HG02852 (cell line): ENCODE results near the gene POU4F1.
"Not testable (repeated sequence)": the region's sequence is repeated elsewhere in the genome, so short reads cannot be mapped to it uniquely, and the experiment has no call there.

Source experiments
- ATAC-seq: cut with Tn5 transposase; IDR thresholded peaks from one replicate; pipeline ENCODE4 v1.9.1; 2021; ENCODE audit warnings: mild to moderate bottlenecking, moderate library complexity; ENCODE audit not compliant: unreplicated experiment

POU4F1 gene, protein sequence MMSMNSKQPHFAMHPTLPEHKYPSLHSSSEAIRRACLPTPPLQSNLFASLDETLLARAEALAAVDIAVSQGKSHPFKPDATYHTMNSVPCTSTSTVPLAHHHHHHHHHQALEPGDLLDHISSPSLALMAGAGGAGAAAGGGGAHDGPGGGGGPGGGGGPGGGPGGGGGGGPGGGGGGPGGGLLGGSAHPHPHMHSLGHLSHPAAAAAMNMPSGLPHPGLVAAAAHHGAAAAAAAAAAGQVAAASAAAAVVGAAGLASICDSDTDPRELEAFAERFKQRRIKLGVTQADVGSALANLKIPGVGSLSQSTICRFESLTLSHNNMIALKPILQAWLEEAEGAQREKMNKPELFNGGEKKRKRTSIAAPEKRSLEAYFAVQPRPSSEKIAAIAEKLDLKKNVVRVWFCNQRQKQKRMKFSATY

DNA sequence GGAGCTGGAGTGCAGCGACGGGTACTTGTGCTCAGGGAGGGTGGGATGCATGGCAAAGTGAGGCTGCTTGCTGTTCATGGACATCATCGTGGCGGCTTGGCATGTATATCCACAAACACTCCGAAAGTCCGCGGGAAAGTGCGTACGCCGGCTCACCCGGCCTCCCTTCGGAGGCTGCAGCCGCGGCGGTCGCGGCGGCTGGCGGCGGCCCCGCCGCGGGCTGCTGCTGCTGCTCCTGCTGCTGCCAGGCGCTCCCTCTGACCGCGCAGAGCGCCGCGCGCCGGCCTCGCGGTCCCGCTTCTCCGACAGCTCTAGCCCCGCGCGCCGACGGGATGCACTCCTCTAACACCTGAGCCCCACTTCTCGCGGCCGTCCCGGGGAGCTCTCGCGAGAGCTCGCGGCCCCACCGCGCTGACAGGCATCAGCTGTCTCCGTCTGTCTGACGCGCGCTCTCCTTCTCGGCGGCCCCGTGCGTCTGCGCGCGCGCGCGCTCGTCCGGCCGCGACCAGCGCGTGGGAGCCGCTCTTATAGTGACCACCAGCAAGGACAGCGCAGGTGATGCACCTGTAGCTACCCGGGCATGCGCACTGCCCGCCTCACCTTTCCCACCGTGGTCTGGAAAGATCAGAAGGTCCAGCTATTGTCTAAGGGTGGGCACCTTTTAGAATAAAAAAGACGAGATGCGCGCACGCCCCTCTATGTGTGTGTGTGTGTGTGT lies at the start of gene POU4F1:
Gene POU4F1, minus strand, starts transcription at position 313 of the 718 bp plus-strand sequence. Its CDS starts 226 bp downstream, at position 87.
- peak; percentile 78 for ATAC-seq

DNA sequence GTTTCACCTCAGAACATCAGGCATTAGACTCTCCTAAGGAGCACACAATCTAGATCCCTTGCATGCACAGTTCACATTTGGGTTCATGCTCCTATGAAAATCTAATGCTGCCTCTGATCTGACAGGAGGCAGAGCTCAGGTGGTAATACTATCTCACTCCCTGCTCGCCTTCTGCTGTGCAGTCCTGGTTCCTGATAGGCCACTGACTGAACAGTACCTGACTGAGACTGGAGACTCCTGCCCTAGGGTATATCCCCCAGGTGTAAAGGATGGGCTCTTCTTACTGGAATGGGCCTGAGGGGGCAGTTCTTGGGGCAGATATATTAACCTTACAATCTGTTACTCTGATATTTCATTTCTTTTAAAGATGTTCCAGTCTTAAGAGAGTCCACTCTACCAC lies 49.3 kb upstream of the POU4F1 start:
- ATAC-seq, result no peak

DNA sequence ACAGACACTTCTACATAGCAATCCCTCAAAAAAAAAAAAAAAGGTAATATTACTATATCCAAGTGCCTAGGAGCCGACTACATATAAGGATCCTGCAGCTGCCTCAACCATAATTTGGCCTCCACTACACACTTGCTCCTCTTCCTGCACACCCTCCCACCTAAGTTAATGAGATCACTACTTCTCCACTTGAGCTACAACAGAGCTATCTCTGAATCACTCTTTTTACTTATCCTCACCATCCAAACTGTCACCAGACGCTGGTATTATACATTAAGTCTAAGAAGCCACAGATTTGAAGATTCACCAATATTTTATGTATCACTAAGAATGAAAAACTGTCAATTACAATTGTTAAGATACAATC lies 47.3 kb upstream of the POU4F1 start:
- no peak for ATAC-seq

DNA sequence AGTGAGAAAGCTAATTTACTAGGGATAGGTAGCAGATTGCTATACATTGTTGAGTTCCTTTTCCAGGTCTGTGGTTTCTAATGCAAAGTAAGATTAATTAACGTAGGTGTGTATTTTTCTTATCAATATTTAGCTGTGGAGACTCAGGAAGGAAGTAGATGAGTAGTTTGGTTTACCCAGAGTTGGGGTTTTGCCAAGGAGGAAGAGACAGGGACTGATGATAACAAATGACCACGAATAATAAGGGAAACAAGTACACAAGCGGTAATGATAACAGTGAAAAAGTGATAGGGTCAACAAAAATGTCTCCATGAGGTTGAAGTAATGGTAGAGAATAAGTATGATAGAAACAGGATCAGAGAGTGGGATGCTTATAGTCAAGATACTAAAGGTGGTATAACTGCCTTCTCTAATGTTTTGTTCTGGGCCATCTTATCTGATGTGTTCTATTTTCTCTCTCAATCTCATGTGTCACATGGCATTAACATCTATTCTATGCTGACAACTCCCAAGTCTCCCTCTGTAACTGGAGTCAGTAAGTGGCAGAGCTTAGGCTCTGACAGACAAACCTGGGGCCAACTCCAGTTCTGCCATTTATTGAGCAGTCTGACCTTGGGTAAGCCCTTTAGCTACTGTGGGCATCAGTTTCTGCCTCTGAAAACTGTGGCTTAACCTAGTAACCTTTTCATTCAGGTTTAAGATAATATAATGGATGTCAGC lies 46.8 kb upstream of the POU4F1 start:
- ATAC-seq, result no peak

DNA sequence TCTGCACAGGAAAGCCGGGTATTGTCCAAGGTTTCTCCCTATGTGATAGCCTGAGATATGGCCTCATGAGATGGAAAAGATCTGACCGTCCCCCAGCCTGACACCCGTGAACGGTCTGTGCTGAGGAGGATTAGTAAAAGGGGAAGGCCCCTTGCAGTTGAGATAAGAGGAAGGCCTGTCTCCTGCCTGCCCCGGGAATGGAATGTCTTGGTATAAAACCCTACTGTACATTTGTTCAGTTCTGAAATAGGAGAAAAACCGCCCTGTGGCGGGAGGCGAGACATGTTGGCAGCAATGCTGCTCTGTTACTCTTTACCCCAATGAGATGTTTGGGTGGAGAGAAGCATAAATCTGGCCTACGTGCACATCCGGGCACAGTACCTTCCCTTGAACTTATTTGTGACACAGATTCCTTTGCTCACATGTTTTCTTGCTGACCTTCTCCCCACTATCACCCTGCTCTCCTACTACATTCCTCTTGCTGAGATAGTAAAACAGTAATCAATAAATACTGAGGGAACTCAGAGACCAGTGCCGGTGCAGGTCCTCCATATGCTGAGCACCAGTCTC lies 43.8 kb upstream of the POU4F1 start:
- ATAC-seq, result not testable (repeated sequence)

DNA sequence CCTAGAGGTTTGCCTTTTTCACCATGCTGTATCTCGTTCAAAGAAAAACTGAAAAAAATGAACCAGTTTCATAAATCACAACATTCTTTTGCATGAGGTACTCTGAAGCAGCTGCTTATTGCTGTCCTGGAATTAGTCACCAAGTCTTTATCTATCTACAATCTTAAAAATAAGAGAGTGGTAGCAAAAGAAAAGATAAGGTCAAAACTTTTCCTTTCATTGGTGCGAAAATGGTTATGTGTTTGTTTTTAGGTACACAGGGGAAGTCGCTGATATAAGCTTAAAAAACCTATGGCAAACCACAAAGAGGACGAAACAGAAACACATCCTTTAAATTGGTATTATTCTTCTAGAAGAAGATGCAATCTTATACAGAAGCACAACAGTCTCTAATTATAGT lies 34.9 kb upstream of the POU4F1 start:
- peak; percentile 90 for ATAC-seq

DNA sequence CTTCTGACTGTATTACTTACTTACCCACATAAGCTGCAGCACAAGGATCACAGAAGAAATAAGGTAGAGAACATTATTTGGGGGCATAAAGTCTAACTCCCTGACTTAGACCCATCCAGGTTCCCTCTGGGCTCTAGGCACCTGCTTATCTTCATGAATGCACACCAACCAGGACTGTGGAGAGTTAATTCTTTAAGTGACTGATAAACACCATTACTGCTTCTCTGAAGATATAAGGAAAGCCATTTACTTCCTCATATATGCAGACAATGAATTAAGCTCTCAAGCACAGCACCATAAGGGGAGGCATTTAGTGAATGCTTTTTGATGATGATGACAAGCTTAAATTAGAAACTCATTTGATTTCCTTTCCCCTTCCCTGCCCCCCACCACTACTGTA lies 33.1 kb upstream of the POU4F1 start:
- no peak for ATAC-seq

DNA sequence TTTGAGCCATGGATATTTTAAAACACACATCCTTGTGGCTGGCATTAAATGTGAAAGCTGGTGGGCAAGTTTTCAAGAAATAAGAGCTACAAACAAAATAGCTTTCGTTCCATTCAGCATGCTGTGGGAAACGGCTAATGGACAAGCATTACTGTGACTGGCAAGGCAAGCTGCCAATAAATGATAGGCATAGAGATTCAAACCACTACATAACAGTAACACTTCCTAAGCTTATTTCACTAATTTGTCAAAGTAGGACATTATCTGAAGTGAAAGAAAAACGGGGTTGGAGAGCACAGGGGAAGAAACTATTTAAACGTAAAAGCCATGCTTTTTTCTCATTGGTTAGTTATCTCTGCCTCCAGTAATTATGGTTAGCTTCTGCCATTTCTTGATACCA lies 29.6 kb upstream of the POU4F1 start:
- no peak for ATAC-seq

DNA sequence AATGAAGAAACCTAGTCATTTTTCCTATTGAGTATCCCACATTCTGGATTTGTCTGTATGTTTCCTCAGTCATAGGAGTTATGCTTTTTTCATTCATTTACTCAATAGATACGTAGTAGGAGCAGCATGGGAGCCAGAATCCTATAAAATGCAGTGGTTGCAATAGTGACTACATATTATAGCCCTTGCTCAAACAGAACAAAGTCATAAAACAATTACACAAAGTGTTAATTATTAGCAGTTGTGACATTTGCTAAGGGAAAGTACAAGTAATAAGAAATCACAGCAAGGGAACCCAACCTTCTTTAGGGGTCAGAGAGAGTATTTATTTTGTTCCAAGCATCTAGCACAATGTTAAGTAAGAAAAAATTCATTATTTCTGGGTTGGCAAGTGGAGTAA lies 27.7 kb upstream of the POU4F1 start:
- no peak for ATAC-seq

DNA sequence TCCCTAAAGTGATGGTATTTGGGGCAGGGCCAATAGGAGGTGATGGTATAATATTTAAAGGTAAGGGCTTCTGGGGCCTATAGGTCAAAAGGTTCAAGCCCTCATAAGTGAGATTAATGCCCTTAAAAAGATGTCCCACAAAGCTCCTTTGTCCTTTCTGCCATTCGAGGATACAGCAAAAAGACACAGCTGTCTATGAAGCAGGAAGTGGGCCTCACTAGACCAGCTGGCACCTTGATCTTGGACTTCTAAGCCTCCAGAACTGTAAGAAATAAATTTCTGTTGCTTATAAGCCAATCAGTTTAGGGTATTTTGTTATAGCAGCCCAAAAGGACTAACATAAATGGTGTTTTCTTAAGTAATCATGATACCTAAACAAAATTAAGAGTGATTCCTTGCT lies 27.2 kb upstream of the POU4F1 start:
- no peak for ATAC-seq

DNA sequence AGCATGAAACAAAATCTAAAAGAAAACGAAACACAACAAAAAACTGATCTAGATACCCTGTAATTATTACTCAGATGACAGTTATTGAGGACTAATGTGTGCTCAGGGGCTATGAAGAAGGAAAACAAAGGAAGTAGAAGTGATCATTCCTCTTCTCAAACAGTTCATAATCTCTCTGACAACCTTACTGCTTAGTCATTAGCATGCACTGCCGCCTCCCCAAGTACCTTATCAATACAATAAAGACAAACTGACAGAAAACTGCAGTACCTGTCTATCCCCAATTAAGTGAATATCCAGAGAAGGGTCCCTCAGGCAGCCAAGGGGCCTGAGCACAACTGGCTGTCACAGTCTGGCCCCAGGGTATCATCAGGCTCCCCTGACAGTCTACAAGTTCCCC lies 22.0 kb upstream of the POU4F1 start:
- no peak for ATAC-seq

DNA sequence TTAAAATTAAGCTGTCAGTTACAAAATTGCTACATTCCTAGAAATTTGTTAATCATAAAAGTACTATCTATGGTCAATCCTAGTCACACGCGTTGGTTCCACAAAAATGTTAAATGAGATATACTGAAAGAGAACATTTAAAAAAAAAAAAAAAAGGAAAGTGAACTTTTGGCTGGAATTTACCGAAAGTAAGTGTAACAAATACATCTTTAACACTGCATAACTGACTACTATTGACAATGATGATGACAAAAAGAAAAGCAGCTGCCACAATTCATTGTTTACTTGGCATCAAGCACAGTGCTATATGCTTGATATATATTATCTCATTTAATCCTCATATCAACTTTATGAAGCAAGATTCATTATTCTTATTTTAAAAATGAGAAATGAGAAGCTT lies 19.8 kb upstream of the POU4F1 start:
- no peak for ATAC-seq

DNA sequence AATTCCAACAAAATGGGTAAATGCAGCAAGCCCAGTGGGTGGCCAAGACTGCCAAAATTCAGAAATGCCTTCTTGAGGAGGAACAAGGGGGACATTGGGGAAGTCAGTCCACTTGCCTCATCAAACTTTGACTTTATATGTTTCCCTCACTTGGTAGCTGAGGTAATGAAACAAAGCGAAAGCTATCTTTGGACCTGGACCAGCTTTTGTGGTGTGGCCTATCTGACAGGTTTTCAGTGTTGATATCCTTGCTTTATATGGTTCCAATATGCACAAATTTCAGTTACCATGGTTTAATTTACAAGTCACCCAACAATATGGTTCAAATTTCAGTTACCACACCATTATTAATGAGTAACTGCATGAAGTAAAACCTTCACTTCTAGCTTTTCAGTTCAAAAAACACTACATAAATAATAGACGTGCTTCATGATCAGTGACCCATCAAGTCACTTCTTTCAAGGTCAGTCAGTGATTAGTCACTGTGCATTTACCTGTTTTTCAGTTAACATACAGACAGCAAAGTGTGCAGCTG lies 17.7 kb upstream of the POU4F1 start:
- no peak for ATAC-seq

DNA sequence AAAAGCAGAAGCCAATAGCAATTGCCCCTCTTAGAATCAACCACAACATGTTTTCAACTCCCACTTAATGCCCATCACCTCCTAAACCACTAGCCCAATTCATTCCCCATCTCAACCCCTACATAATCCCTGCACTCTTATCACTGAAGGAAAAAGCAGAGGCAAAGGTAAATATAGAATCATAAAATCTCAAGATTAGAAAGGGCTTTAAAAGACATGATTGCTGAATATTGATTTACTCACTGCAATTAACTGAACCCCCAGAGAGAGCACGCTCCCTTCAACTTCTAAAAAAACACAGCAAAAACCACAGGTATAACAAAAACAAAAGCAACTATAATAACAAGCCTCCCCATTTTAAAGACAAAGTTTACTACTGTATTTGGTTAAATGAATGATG lies 15.1 kb upstream of the POU4F1 start:
- no peak for ATAC-seq

DNA sequence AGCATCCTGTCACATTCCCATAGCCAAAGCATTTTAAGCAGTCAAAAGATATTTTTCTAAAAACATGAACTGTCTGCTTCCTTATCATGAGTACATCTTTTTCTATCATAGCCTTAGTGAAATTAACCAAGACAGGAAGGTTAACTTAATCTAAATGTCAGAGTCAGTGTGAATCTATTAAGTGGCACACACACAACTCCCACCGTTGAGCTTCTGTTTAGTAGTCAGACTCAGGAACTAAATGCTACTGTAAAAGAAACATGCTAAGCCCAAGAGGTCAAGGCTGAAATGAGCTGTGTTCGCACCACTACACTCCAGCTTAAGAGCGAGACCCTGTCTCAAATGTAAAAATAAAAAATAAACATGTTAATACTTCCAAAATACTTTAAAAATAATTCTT lies 7.7 kb upstream of the POU4F1 start:
- no peak for ATAC-seq

DNA sequence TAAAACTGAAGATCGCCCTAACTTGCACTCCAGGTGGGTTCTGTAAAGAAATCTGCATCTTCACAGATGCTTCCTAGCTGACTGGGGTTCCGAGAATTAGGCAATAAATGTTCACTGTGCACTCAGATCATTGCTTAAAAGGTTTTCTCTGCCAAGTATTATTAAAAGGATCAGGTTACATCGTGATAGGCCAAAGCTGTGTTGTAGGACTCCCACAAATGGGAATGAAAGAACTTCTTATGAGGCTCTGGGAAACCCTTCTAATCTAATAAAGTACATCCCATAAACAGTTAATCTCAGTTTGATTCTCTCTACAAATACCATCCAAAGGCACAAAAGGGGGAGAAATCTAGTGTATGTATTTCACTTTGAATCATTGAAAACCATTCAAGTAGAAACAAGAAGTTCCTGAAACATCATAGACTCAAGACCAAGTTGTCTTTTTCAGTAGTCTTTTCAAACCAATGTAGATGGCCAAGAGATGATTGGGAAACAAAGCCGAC lies 7.1 kb upstream of the POU4F1 start:
- no peak for ATAC-seq

DNA sequence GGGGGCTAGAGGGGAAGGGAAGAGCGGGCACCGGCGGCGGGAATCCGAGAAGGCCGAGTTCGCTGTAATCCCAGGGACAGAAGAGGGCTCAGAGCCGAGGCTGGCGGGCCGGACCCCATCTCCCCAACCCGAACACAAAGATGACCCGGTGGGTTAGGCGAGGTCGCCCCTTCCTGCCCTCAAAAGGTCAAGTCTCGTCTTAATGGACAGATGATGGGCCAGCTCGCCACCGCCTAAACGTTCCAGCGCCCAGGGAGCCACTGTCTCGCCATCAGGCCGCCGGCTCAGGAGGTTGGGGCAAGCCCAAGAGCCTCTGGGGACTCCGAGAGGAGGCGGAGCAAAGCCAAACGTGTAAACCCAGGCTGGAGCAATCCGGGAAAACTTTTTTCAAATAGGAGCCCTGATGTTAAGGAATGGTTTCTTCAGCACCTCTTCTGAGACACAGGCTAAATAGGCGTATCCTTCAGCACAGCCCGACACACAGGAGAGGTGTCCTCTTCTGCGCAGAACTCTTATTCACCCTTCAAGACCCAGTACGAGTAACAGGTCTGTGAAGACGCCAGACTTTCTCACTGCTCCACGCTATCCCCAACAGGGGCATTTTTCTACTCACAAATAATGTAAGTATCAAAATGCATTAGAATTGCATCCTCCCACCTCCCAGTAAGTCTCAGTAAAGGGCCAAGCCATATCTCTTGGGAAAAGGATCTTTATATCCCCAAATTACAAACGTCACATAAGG lies 6.3 kb upstream of the POU4F1 start:
- ATAC-seq, result no peak

DNA sequence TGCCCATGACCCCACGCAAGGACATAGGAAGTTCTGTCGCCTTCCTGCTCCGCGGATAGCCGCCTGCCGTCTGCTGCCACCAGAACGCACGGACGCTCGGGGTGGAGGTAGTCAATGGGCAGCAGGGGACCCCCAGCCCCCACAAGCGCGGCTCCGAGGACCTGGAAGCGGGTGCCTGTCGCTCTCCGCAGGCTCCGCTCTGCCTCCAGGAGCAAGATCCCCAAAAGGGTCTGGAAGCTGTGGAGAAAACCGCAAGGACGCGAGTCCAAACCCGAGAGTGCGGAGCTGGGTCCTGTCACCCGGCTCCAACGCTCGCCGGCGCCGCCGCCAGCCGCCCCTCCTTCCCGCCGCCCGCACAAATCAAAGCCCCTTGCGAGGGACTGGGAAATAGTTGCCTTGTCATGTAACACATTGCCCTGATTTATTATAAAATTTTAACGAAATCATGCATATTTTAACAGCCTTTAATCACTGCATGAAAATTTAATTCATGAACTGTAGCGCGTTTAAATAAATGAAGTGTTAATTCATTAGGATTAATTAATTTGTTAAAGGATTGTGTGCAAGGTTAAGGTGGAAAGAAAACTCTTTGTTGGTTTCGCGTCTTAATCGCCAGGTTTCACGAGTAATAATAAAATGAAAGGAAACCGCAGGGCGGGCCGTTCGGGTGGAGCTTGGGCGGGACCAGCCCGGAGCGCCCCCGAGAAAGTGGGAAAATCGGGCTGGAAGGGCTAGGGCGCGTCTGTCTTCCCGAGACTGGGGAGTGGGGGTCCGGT lies 5.5 kb upstream of the POU4F1 start:
- ATAC-seq, result no peak

DNA sequence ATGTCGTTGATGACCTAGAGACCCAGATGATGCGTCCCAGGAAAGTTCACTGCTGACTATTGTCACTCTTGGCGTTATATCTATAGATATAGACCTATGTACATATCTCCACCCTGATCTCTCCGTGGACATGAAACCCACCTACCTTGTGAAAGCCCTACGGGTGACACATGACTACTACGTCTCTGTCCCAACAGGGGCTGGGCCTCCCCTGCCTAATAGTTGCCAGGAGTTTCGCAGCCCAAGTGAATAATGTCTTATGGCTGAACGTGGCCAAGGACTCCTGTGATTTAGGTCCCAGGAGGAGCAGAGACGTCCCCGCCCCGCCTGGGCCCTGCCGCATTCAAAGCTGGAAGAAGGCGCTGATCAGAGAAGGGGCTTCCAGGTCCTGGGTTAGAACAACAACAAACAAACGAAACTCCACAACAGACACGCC lies 4.9 kb upstream of the POU4F1 start:
- no peak for ATAC-seq
